Testis (tissue), 2 donors: ENCODE measurements around the gene FAM171A1.

ENCODE experiments used
- CTCF ChIP-seq, 3 experiments: fragments of 450-650 bp in 2 of 3; fragments of 200-600 bp in 1 of 3; sonication (generic) in 1 of 3; IDR thresholded peaks; one replicate each; pipeline ENCODE4 v1.5.1; 2016 to 2019; ENCODE audit warnings: antibody characterized with exemption in 3 of 3, mild to moderate bottlenecking in 2 of 3, moderate library complexity in 1 of 3
- POLR2A ChIP-seq: fragments of 450-650 bp; IDR thresholded peaks from one replicate; pipeline ENCODE4 v1.6.1; 2017; ENCODE audit warnings: antibody characterized with exemption, mild to moderate bottlenecking, moderate library complexity

- no peak for TF ChIP-seq CTCF (IDR thresholded peaks at IDR 0.05)
- no peak for TF ChIP-seq POLR2A
These were observed 140.8 kb downstream of the FAM171A1 start for GRCh38 chr10:15230257-15230656.
